Stimulated activated CD8-positive, alpha-beta memory T cell treated with anti-CD3 and anti-CD28 coated beads, Interleukin-12 subunit alpha, Interleukin-12 subunit beta, amount 100 ng/mL, for 24 hours (primary cell): ENCODE results near the gene SPECC1L.

ENCODE experiments used
- DNase-seq: peaks from one replicate; pipeline ENCODE4 v3.0.0-alpha.2; 2020; ENCODE audit errors: extremely low read depth

The SPECC1L gene

GRCh38 chr22:24442352-24442744 is 171.7 kb downstream of the SPECC1L start:
- no peak for DNase-seq

GRCh38 chr22:24443668-24444067 is 173.0 kb downstream of the SPECC1L start:
- no peak for DNase-seq

GRCh38 chr22:24444251-24444650 is 173.6 kb downstream of the SPECC1L start:
- no peak for DNase-seq

- DNase-seq: no peak
Observed at GRCh38 chr22:24444729-24445466, 174.3 kb downstream of the SPECC1L start.

GRCh38 chr22:24445481-24446259 is 175.0 kb downstream of the SPECC1L start:
- DNase-seq: no peak

- DNase-seq: no peak
Observed at GRCh38 chr22:24446260-24446611, 175.6 kb downstream of the SPECC1L start.

GRCh38 chr22:24450610-24451009 is 180.0 kb downstream of the SPECC1L start:
- DNase-seq: no peak

GRCh38 chr22:24451162-24451561 is 180.5 kb downstream of the SPECC1L start:
- no peak for DNase-seq

- DNase-seq: no peak
Observed at GRCh38 chr22:24453853-24454252, 183.2 kb downstream of the SPECC1L start.

GRCh38 chr22:24455039-24455438 is 184.4 kb downstream of the SPECC1L start:
- no peak for DNase-seq

- no peak for DNase-seq
Observed at GRCh38 chr22:24455751-24456426, 185.3 kb downstream of the SPECC1L start.

- DNase-seq: no peak
Observed at GRCh38 chr22:24457894-24458420, 187.3 kb downstream of the SPECC1L start.

- no peak for DNase-seq
Observed at GRCh38 chr22:24459911-24460310, 189.3 kb downstream of the SPECC1L start.

GRCh38 chr22:24460418-24461089 is 189.9 kb downstream of the SPECC1L start:
- no peak for DNase-seq

GRCh38 chr22:24463071-24463760 is 192.6 kb downstream of the SPECC1L start:
- no peak for DNase-seq

- DNase-seq: no peak
Observed at GRCh38 chr22:24465566-24465965, 194.9 kb downstream of the SPECC1L start.

- DNase-seq: no peak
Observed at GRCh38 chr22:24465975-24466374, 195.3 kb downstream of the SPECC1L start.

- no peak for DNase-seq
Observed at GRCh38 chr22:24466716-24467328, 196.2 kb downstream of the SPECC1L start.

- DNase-seq: no peak
Observed at GRCh38 chr22:24467340-24467739, 196.7 kb downstream of the SPECC1L start.
